Endometrial microvascular endothelial cells (primary cell): ENCODE data around the gene CCDC92. TPM values are rescaled to one million over a fixed set of nuclear protein-coding genes. Genes with fewer than 3 reads are reported as not detected.

ENCODE experiments used
- in situ Hi-C: cut with HindIII; loops from 2 replicates; pipeline ENCODE4 v1.10.0; 2017; ENCODE audit warnings: low sequenced_read_pairs, low pct_unique_long_range_greater_than_20kb; ENCODE audit errors: inconsistent ontology term
- total RNA-seq: library from RNA; depleted of rRNA; stranded (reverse); fragments of >200 nt; gene quantifications from one replicate; pipeline ENCODE4 v1.2.3, GENCODE V29; 2015; ENCODE audit errors: inconsistent ontology term

CCDC92 gene
- total RNA-seq, 1 donor from 2014 or later, result 20.8 TPM

GRCh38 chr12:123900871-123901376, 71.7 kb downstream of the CCDC92 start:
- in situ Hi-C loops, result no loop called here

DNA sequence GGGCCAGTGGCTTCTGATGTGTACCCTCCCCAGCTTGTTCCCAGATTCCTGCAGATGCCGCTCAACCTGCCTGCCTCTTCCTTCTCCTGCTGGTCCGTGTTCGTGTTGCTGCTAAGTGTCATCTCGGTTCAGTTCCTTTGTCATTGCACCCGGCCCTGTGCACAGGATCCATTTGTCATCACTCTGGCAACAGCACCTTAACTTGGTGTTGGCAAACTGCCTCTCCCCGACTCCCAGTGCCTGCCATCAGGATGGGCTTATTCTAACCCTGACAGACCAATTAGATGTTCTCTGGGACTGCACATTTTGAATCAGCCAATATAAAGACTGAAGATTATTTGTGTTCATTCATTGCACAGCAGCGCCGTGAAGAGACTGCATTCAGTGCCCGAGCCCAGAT, 73.3 kb downstream of the CCDC92 start:
- in situ Hi-C loops, result no loop called here

DNA sequence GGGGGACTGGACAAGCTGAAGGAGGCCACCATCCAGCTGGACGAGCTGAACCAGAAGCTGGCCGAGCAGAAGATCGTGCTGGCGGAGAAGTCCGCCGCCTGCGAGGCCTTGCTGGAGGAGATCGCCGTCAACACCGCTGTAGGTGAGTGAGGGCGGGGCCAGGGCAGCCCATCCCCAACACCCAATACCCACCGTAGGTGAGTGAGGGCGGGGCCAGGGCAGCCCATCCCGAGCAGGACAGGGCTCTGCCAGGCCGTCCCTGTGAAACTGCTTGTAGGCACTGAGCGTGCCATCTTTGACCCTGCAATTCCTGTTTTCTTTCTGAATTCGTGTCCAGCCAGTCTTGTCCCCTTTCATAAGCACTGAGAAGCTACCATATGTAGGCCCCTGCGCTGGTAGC, 74.0 kb downstream of the CCDC92 start:
- in situ Hi-C loops, result no loop called here

DNA sequence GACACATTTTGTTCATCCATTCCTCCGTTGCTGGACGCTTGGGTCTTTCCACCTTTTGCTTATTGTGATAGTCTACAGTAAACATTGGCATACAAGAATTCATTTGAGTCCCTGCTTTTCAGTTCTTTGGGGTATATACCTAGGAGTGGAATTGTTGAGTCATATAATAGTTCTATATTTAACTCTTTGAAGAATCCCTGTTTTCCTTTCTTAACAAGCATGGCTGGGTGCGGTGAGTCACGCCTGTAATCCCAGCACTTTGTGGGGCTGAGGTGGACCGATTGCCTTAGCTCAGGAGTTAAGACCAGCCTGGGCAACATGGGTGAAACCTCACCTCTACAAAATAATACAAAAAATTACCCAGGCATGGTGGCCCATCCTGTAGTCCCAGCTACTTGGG, 75.4 kb downstream of the CCDC92 start:
- in situ Hi-C loops, result no loop called here

GRCh38 chr12:123896767-123897166, 75.9 kb downstream of the CCDC92 start:
- in situ Hi-C loops, result no loop called here

GRCh38 chr12:123895451-123895850, 77.2 kb downstream of the CCDC92 start:
- in situ Hi-C loops, result no loop called here

DNA sequence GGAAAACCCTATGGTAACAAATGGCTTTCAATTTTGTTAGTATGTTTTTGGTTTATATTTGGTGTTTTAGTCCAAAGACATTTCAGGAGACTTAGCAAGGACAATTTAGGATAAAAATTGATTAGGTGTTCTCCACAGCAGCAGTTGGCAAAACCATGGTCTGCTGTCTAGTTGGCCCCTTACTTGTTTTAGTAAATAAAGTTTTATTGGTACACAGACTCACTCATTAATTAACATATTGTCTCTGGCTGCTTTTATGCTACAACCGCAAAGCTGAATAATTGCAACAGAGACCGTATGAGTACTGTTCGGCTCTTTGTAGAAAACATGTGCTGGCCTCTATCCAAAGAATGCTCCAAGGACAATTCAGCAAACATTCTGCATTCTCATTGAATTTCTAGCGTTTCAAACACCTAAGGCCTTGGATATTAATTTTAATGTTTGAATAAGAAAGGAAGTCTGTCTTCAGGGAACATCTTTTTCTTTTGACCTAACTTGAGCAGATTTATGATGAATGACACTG, 77.7 kb downstream of the CCDC92 start:
- in situ Hi-C loops, result no loop called here

GRCh38 chr12:123893276-123893675, 79.4 kb downstream of the CCDC92 start:
- in situ Hi-C loops, result no loop called here

DNA sequence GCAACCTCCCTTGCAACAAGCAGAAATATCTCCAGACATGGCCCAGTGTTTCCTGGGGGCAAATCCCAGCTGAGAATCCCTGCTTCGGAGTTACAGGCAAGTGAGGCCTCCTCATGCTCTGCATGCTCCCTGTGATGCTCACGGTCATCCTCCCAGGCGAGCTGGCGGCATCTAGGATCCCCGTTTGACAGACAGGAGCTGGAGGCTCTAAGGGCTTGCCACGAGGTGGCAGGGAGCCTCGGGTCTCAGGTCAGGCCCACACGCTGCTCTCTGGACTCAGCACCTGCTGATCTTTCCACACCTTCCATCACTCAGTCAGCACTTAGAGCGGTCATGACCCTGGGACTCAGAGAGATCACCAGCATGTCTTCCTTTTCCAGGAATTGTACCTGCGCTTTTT, 79.8 kb downstream of the CCDC92 start:
- in situ Hi-C loops, result no loop called here

GRCh38 chr12:123892180-123892559, 80.5 kb downstream of the CCDC92 start:
- in situ Hi-C loops, result no loop called here

DNA sequence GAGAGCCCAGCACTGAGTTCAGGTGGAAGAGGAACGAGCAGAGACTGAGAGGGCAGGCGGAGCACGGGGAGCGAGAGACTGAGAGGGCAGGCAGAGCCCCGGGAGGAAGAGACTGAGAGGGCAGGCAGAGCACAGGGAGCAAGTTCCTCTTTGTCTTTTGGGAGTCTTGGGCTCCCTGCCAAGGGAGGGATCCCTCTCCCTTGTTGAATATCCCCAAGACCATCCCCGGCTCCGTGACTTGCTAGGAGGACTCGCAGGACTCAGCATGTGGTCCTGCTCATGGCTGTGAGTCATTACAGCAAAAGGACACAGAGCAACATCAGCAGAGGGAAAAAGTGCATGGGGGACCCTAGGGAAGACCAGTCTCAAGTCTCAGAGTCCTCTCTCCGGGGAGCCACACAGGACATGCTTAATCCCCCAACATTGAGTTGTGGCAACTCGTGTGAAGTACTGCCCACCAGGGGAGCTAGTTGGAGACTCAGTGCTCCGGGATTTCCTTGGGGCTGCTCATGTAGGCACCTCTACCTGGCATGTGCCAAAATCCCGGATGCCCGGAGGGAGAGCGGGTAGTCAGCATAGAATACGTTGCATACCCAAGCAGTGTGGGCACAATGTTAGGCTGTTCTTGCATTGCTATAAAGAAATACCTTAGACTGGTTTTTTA, 81.0 kb downstream of the CCDC92 start:
- in situ Hi-C loops, result no loop called here

- in situ Hi-C loops, result no loop called here
Measured at GRCh38 chr12:123891011-123891410, 81.6 kb downstream of the CCDC92 start.

DNA sequence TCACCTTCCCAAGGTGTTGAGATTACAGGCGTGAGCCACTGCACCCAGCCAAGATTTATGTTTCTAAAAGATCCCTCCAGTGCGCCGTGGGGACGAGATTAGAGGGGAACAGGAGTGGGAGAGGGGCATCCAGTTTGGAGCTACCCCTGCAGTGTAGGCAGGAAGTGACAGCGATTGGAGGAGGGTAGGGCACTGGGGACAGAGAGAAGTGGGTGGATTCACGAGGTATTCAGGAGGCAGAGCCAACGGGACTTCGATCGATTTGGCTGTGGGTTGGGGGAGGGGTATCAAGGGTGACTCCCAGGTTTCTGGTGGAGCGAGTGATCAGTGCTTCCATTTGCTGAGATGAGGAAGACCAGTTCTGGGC, 82.1 kb downstream of the CCDC92 start:
- in situ Hi-C loops, result no loop called here

DNA sequence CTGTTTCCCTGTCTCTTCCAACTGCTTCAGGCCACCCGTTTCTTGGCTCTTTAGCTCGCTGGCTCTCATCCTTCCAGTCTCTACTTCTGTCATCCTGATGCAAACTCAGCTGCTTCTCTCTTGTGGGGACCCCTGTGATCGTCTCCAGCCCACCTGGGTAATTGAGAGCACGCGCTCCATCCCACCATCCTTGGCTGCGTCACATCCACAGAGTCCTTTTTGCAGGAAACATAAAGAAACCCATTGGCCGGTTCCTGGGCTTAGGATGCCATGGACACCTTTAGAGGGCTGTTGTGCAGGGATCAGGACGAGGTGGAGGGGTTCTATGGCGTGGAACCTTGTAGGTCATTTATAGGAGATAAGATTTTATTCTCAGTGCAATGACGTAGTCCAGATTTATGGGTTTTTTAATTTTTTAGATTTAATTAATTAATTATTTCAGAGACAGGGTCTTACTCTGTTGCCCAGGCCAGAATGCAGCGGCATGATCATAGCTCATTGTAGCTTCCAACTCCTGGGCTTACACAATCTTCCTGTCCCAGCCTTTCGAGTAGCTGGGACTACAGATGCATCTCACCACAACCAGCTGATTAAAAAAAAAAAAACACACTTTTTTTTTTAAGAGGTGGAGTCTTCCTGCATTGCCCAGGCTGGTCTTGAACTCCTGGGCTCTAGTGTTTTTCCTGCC, 82.6 kb downstream of the CCDC92 start:
- in situ Hi-C loops, result no loop called here

DNA sequence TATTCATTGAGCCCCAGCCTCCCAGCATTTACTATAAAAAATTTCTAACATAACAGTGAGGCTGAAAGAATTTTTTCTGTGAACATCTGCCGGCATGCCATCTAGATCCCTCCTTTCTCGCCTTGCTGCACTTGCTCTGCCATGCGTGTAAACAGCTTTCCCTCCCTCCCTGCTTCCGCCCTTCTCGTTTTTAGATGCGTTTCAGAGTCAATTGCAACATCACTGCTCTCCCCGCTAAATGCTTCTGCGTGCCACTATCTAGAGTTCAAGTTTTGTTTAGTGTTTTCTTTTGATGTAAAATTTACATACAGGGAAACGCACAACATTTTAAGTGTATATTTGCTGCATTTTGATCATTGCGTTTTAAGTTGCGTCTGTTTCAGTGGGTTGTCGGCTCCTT, 83.6 kb downstream of the CCDC92 start:
- in situ Hi-C loops, result no loop called here

DNA sequence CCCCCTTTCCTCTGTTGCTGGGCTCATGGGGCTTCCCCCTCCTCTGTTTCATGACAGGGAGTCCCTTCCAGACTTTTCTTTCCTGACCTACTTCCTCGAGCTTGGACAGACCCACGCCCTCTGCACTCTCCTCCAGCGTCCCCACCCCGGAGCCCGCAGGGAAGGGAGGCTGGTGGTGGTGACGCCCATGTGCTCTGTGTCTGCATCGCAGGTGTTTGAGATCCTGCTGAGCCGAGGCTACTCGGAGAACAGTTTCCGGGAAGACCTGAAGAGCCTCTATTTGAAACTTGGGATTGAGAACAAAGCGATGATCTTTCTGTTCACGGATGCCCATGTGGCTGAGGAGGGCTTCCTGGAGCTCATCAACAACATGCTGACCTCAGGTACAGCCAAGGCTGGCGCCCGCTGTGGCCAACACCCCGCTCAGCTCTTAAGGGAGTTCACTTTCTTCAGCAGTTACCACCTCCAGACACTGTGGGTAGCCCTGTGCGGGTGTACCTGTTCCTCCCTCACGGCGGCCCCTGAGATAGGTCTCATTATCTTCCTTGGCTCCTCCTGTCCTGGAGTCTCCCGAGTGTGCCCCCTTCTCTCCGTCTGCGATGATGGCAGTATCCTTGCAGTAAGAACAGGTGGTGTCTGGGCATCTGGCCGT, 85.6 kb downstream of the CCDC92 start:
- in situ Hi-C loops, result no loop called here

DNA sequence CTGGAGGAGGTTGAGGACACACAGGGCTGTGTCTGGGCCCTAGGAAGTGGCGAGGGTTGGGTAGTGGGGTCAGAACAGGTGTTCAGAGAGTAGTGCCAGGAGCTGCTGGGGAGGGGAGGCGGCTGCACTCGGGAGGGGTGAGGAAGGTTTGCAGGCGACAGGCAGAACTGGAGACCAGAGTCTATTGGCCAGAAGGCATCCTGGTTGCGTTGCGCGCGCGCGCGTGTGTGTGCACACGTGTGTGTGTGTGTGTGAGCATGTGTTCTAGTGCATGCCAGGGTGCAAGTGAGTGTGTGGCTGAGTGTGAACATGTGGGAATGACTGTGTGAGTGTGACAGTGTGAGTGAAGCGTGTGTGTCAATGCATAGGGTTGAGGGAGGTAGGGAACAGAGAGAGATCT, 86.4 kb downstream of the CCDC92 start:
- in situ Hi-C loops, result no loop called here
